HG03439 (cell line): ENCODE data around the gene ILF3.
"Not testable (repeated sequence)": the region's sequence is repeated elsewhere in the genome, so short reads cannot be mapped to it uniquely, and the experiment has no call there.

Experiments used
- ATAC-seq: cut with Tn5 transposase; IDR thresholded peaks from one replicate; pipeline ENCODE4 v1.9.1; 2021; ENCODE audit warnings: mild to moderate bottlenecking, moderate library complexity; ENCODE audit not compliant: unreplicated experiment

Gene ILF3

GRCh38 chr19:10642473-10643171 is 11.5 kb upstream of the ILF3 start:
- no peak for ATAC-seq

- no peak for ATAC-seq
These were observed 10.8 kb upstream of the ILF3 start for GRCh38 chr19:10643172-10643967.

GRCh38 chr19:10643968-10644259 is 10.2 kb upstream of the ILF3 start:
- no peak for ATAC-seq

- no peak for ATAC-seq
These were observed 9.7 kb upstream of the ILF3 start for GRCh38 chr19:10644260-10645007.

- no peak for ATAC-seq
These were observed 7.5 kb upstream of the ILF3 start for GRCh38 chr19:10646456-10647159.

GRCh38 chr19:10648360-10648759 is 5.8 kb upstream of the ILF3 start:
- ATAC-seq = no peak

GRCh38 chr19:10651851-10652250 is 2.3 kb upstream of the ILF3 start:
- no peak for ATAC-seq

GRCh38 chr19:10653482-10653731 is 739 bp upstream of the ILF3 start:
- ATAC-seq = no peak

- peak; percentile 3 for ATAC-seq
These were observed 687 bp downstream of the ILF3 start for GRCh38 chr19:10654610-10655456.

GRCh38 chr19:10655457-10656312 is 1.5 kb downstream of the ILF3 start:
- no peak for ATAC-seq

- no peak for ATAC-seq
These were observed 6.2 kb downstream of the ILF3 start for GRCh38 chr19:10660346-10660745.

GRCh38 chr19:10661946-10662345 is 7.8 kb downstream of the ILF3 start:
- no peak for ATAC-seq

GRCh38 chr19:10662384-10663251 is 8.5 kb downstream of the ILF3 start:
- no peak for ATAC-seq

GRCh38 chr19:10663252-10663563 is 9.1 kb downstream of the ILF3 start:
- ATAC-seq = not testable (repeated sequence)

- ATAC-seq = no peak
These were observed 13.7 kb downstream of the ILF3 start for GRCh38 chr19:10667867-10668266.

- ATAC-seq = no peak
These were observed 15.1 kb downstream of the ILF3 start for GRCh38 chr19:10669246-10669645.

GRCh38 chr19:10670182-10670581 is 16.0 kb downstream of the ILF3 start:
- no peak for ATAC-seq

GRCh38 chr19:10670876-10671804 is 17.0 kb downstream of the ILF3 start:
- ATAC-seq = no peak
